GM23338 (cell line): ENCODE results near the gene CHCHD3. TPM values are rescaled to one million over a fixed set of nuclear protein-coding genes. Genes with fewer than 3 reads are reported as not detected.

Source experiments
- ATAC-seq: fragments of 200-7000 bp; cut with Tn5 transposase; 3 replicates; pipeline ENCODE4 v1.9.1; 2020
- DNase-seq: peaks from one replicate; pipeline ENCODE4 v3.0.0-alpha.2; 2015; ENCODE audit warnings: low spot score
- H2AFZ ChIP-seq: fragments of 200-600 bp; sonication (generic); 2 replicates; pipeline ENCODE4 v1.8.0; 2016; ENCODE audit warnings: antibody characterized with exemption, mild to moderate bottlenecking, moderate library complexity
- H3F3A ChIP-seq: fragments of 200-600 bp; sonication (generic); replicated peaks from 2 replicates; pipeline ENCODE4 v1.8.0; 2017; ENCODE audit warnings: antibody characterized with exemption, mixed run types, low read depth
- H3K27ac ChIP-seq: fragments of 200-600 bp; sonication (generic); 2 replicates; pipeline ENCODE4 v1.6.1; 2016; ENCODE audit warnings: low read depth
- H3K27me3 ChIP-seq: fragments of 200-600 bp; sonication (generic); 2 replicates; pipeline ENCODE4 v1.8.0; 2016; ENCODE audit warnings: mild to moderate bottlenecking, mixed run types, moderate library complexity; ENCODE audit not compliant: insufficient read depth
- H3K36me3 ChIP-seq: fragments of 200-600 bp; sonication (generic); 2 replicates; pipeline ENCODE4 v1.8.0; 2016; ENCODE audit warnings: mild to moderate bottlenecking; ENCODE audit not compliant: insufficient read depth
- H3K4me1 ChIP-seq: fragments of 200-600 bp; sonication (generic); 2 replicates; pipeline ENCODE4 v1.8.0; 2016; ENCODE audit warnings: mild to moderate bottlenecking, moderate library complexity; ENCODE audit not compliant: insufficient read depth
- H3K4me2 ChIP-seq: fragments of 200-600 bp; sonication (generic); 2 replicates; pipeline ENCODE4 v1.7.1; 2017; ENCODE audit warnings: mixed run types
- H3K4me3 ChIP-seq: fragments of 200-600 bp; sonication (generic); 2 replicates; pipeline ENCODE4 v1.6.1; 2016; ENCODE audit warnings: mixed run types
- H3K79me2 ChIP-seq: fragments of 200-600 bp; sonication (generic); replicated peaks from 2 replicates; pipeline ENCODE4 v1.8.0; 2017; ENCODE audit warnings: mild to moderate bottlenecking; ENCODE audit not compliant: insufficient read depth
- H3K9me2 ChIP-seq: fragments of 200-600 bp; sonication (generic); 2 replicates; pipeline ENCODE4 v1.8.0; 2017; ENCODE audit not compliant: insufficient read depth
- H4K20me1 ChIP-seq: fragments of 200-600 bp; sonication (generic); replicated peaks from 2 replicates; pipeline ENCODE4 v1.8.0; 2017; ENCODE audit warnings: mild to moderate bottlenecking; ENCODE audit not compliant: insufficient read depth
- H3K27ac Mint-ChIP-seq: 2 replicates; pipeline ENCODE4 v1.8.0; 2020; ENCODE audit warnings: inconsistent platforms, mild to moderate bottlenecking, moderate library complexity, mixed read lengths
- H3K27me3 Mint-ChIP-seq: 3 replicates; pipeline ENCODE4 v1.8.0; 2022; ENCODE audit warnings: low read depth, mild to moderate bottlenecking, moderate library complexity, mixed read lengths, inconsistent platforms; ENCODE audit not compliant: insufficient read depth, poor library complexity
- H3K36me3 Mint-ChIP-seq: 3 replicates; pipeline ENCODE4 v1.8.0; 2021; ENCODE audit warnings: low read depth, mild to moderate bottlenecking, inconsistent platforms, moderate library complexity, mixed read lengths
- H3K4me1 Mint-ChIP-seq: 3 replicates; pipeline ENCODE4 v1.8.0; 2020; ENCODE audit warnings: mild to moderate bottlenecking, inconsistent platforms, mixed read lengths
- H3K4me3 Mint-ChIP-seq: 3 replicates; pipeline ENCODE4 v1.8.0; 2021; ENCODE audit warnings: moderate library complexity, mild to moderate bottlenecking, inconsistent platforms, mixed read lengths
- H3K9me3 Mint-ChIP-seq: 3 replicates; pipeline ENCODE4 v1.8.0; 2020; ENCODE audit warnings: moderate library complexity, mild to moderate bottlenecking, inconsistent platforms, mixed read lengths
- CREB1 ChIP-seq: fragments of 250-450 bp; sonication (Bioruptor Pico); IDR thresholded peaks from 2 replicates; pipeline ENCODE4 v1.5.0; 2020; ENCODE audit warnings: low read depth, mild to moderate bottlenecking, moderate library complexity
- EZH2phosphoT487 ChIP-seq: fragments of 200-600 bp; sonication (generic); IDR thresholded peaks from one replicate; pipeline ENCODE4 v1.8.1; 2018; ENCODE audit warnings: antibody characterized with exemption; ENCODE audit not compliant: unreplicated experiment
- JUNB ChIP-seq: IDR thresholded peaks from one replicate; pipeline ENCODE4 v1.6.1; 2016; ENCODE audit warnings: antibody characterized with exemption; ENCODE audit not compliant: unreplicated experiment
- NANOG ChIP-seq: IDR thresholded peaks from 2 replicates; pipeline ENCODE4 v1.6.1; 2016; ENCODE audit warnings: antibody characterized with exemption, borderline replicate concordance
- POLR2AphosphoS5 ChIP-seq: IDR thresholded peaks from 2 replicates; pipeline ENCODE4 v1.6.1; 2016; ENCODE audit warnings: antibody characterized with exemption, low read depth
- STAT1 ChIP-seq: IDR thresholded peaks from one replicate; pipeline ENCODE4 v1.6.1; 2016; ENCODE audit warnings: antibody characterized with exemption; ENCODE audit not compliant: unreplicated experiment
- ZNF114 ChIP-seq: fragments of 250-450 bp; sonication (Bioruptor Pico); IDR thresholded peaks from 2 replicates; pipeline ENCODE4 v1.5.0; 2020; ENCODE audit warnings: mild to moderate bottlenecking, moderate library complexity
- ZNF331 ChIP-seq: fragments of 250-450 bp; sonication (Bioruptor Pico); IDR thresholded peaks from 2 replicates; pipeline ENCODE4 v1.5.0; 2020; ENCODE audit warnings: low read depth, mild to moderate bottlenecking, moderate library complexity
- polyA plus RNA-seq: library from polyadenylated mRNA; unstranded; fragments of >200 nt; fragmentation: Nextera tagmentation; extraction: Ambion mirVana; gene quantifications from 2 replicates; pipeline ENCODE4 v1.2.1, GENCODE V29; 2016
- total RNA-seq: library from RNA; depleted of rRNA; stranded (reverse); fragments of >200 nt; shearing (Covaris generic); gene quantifications from 2 replicates; pipeline ENCODE4 v1.2.3, GENCODE V29; 2014
- TF ChIP-seq, protein P1 (sequence below), 2 experiments: fragments of 200-600 bp in 1 of 2; sonication (generic) in 1 of 2; conservative IDR thresholded peaks; 2 replicates each; pipeline versions ENCODE4 v1.5.1 to v1.6.1; 2016 to 2017; ENCODE audit warnings: antibody characterized with exemption in 2 of 2, low read depth in 2 of 2, mild to moderate bottlenecking in 2 of 2, moderate library complexity in 1 of 2
- TF ChIP-seq, protein P2 (sequence below): IDR thresholded peaks from 2 replicates; pipeline ENCODE4 v1.6.1; 2016; ENCODE audit warnings: antibody characterized with exemption
- TF ChIP-seq, protein P3 (sequence below): IDR thresholded peaks from one replicate; pipeline ENCODE4 v1.6.1; 2018; ENCODE audit warnings: antibody characterized with exemption; ENCODE audit not compliant: unreplicated experiment
- TF ChIP-seq, protein P4 (sequence below): fragments of 250-450 bp; sonication (Bioruptor Pico); IDR thresholded peaks from 2 replicates; pipeline ENCODE4 v1.5.0; 2020; ENCODE audit warnings: mild to moderate bottlenecking, moderate library complexity

CHCHD3 gene
- total and polyA plus RNA-seq, 2 experiments from 2014 or later = 107 to 131 TPM

DNA sequence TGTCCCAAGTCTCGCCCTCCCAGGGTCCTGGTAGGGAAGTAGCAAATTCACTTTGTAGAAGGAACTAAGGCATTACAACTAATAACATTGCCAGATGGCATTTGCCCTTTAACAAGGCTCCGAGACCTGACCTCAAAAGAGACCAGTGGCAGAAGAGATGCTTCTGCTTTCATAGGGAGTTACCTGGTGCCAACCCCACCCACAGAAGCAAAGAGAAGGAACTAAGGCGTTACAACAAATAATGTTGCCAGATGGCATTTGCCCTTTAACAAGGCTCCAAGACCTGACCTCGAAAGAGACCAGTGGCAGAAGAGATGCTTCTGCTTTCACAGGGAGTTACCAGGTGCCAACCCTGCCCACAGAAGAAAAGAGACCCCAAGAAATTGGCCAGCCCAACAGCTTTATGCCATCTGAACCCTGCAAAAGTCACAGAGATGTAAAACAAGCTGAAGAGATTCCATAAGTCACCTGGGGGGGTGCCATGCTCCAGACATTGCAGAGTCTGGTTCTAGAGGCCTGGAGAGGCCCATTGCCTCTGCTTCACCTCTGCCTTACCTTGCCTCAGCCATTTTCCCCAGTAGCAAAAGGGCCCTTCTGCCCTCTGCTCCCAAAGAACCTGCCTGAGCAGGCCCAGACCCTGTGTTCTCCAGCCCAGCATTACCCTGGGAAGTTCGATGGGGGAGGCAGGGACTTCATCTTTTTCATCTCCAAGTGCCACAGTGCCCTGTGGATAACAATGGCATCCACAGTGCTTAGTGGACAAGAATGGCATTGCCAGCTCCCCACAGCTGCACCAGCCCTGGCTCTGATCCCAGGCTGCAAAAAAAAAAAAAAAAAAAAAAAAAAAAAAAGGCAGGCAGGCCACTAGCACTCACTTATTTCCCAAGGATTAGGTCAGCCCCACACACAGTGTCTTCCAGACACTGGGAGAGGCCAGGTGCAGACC lies 326.1 kb downstream of the CHCHD3 start:
- peaks cover 4% of the 10 kb centered on the region; the same call in 1 of the 3 replicates for H3K36me3 Mint-ChIP-seq
- no peaks in the 10 kb centered on the region for H3K27me3 ChIP-seq
- no peak overlapping the region for H3K4me3 Mint-ChIP-seq
- peaks cover 16% of the 10 kb centered on the region; the same call in 2 of the 3 replicates for H3K4me1 Mint-ChIP-seq
- TF ChIP-seq STAT1 (no peak), ZNF331 (CRISPR knock-in tag) (no peak), ZNF114 (CRISPR knock-in tag) (no peak), POLR2AphosphoS5 (no peak), CREB1 (no peak), NANOG (no peak), JUNB (no peak), EZH2phosphoT487 (no peak)
- TF ChIP-seq, protein P1, sequence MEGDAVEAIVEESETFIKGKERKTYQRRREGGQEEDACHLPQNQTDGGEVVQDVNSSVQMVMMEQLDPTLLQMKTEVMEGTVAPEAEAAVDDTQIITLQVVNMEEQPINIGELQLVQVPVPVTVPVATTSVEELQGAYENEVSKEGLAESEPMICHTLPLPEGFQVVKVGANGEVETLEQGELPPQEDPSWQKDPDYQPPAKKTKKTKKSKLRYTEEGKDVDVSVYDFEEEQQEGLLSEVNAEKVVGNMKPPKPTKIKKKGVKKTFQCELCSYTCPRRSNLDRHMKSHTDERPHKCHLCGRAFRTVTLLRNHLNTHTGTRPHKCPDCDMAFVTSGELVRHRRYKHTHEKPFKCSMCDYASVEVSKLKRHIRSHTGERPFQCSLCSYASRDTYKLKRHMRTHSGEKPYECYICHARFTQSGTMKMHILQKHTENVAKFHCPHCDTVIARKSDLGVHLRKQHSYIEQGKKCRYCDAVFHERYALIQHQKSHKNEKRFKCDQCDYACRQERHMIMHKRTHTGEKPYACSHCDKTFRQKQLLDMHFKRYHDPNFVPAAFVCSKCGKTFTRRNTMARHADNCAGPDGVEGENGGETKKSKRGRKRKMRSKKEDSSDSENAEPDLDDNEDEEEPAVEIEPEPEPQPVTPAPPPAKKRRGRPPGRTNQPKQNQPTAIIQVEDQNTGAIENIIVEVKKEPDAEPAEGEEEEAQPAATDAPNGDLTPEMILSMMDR (conservative IDR thresholded peaks at IDR 0.05; ENCODE audit: low read depth in 2 of 2) = no peak
- TF ChIP-seq, protein P2, sequence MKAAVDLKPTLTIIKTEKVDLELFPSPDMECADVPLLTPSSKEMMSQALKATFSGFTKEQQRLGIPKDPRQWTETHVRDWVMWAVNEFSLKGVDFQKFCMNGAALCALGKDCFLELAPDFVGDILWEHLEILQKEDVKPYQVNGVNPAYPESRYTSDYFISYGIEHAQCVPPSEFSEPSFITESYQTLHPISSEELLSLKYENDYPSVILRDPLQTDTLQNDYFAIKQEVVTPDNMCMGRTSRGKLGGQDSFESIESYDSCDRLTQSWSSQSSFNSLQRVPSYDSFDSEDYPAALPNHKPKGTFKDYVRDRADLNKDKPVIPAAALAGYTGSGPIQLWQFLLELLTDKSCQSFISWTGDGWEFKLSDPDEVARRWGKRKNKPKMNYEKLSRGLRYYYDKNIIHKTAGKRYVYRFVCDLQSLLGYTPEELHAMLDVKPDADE = no peak
- TF ChIP-seq, protein P3, sequence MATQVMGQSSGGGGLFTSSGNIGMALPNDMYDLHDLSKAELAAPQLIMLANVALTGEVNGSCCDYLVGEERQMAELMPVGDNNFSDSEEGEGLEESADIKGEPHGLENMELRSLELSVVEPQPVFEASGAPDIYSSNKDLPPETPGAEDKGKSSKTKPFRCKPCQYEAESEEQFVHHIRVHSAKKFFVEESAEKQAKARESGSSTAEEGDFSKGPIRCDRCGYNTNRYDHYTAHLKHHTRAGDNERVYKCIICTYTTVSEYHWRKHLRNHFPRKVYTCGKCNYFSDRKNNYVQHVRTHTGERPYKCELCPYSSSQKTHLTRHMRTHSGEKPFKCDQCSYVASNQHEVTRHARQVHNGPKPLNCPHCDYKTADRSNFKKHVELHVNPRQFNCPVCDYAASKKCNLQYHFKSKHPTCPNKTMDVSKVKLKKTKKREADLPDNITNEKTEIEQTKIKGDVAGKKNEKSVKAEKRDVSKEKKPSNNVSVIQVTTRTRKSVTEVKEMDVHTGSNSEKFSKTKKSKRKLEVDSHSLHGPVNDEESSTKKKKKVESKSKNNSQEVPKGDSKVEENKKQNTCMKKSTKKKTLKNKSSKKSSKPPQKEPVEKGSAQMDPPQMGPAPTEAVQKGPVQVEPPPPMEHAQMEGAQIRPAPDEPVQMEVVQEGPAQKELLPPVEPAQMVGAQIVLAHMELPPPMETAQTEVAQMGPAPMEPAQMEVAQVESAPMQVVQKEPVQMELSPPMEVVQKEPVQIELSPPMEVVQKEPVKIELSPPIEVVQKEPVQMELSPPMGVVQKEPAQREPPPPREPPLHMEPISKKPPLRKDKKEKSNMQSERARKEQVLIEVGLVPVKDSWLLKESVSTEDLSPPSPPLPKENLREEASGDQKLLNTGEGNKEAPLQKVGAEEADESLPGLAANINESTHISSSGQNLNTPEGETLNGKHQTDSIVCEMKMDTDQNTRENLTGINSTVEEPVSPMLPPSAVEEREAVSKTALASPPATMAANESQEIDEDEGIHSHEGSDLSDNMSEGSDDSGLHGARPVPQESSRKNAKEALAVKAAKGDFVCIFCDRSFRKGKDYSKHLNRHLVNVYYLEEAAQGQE = no peak
- TF ChIP-seq, protein P4, sequence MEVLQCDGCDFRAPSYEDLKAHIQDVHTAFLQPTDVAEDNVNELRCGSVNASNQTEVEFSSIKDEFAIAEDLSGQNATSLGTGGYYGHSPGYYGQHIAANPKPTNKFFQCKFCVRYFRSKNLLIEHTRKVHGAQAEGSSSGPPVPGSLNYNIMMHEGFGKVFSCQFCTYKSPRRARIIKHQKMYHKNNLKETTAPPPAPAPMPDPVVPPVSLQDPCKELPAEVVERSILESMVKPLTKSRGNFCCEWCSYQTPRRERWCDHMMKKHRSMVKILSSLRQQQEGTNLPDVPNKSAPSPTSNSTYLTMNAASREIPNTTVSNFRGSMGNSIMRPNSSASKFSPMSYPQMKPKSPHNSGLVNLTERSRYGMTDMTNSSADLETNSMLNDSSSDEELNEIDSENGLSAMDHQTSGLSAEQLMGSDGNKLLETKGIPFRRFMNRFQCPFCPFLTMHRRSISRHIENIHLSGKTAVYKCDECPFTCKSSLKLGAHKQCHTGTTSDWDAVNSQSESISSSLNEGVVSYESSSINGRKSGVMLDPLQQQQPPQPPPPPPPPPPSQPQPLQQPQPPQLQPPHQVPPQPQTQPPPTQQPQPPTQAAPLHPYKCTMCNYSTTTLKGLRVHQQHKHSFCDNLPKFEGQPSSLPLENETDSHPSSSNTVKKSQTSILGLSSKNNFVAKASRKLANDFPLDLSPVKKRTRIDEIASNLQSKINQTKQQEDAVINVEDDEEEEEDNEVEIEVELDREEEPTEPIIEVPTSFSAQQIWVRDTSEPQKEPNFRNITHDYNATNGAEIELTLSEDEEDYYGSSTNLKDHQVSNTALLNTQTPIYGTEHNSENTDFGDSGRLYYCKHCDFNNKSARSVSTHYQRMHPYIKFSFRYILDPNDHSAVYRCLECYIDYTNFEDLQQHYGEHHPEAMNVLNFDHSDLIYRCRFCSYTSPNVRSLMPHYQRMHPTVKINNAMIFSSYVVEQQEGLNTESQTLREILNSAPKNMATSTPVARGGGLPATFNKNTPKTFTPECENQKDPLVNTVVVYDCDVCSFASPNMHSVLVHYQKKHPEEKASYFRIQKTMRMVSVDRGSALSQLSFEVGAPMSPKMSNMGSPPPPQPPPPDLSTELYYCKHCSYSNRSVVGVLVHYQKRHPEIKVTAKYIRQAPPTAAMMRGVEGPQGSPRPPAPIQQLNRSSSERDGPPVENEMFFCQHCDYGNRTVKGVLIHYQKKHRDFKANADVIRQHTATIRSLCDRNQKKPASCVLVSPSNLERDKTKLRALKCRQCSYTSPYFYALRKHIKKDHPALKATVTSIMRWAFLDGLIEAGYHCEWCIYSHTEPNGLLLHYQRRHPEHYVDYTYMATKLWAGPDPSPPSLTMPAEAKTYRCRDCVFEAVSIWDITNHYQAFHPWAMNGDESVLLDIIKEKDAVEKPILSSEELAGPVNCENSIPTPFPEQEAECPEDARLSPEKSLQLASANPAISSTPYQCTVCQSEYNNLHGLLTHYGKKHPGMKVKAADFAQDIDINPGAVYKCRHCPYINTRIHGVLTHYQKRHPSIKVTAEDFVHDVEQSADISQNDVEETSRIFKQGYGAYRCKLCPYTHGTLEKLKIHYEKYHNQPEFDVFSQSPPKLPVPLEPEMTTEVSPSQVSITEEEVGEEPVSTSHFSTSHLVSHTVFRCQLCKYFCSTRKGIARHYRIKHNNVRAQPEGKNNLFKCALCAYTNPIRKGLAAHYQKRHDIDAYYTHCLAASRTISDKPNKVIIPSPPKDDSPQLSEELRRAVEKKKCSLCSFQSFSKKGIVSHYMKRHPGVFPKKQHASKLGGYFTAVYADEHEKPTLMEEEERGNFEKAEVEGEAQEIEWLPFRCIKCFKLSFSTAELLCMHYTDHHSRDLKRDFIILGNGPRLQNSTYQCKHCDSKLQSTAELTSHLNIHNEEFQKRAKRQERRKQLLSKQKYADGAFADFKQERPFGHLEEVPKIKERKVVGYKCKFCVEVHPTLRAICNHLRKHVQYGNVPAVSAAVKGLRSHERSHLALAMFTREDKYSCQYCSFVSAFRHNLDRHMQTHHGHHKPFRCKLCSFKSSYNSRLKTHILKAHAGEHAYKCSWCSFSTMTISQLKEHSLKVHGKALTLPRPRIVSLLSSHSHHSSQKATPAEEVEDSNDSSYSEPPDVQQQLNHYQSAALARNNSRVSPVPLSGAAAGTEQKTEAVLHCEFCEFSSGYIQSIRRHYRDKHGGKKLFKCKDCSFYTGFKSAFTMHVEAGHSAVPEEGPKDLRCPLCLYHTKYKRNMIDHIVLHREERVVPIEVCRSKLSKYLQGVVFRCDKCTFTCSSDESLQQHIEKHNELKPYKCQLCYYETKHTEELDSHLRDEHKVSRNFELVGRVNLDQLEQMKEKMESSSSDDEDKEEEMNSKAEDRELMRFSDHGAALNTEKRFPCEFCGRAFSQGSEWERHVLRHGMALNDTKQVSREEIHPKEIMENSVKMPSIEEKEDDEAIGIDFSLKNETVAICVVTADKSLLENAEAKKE (CRISPR knock-in tag) = no peak
- H3K27me3 Mint-ChIP-seq = peaks cover 8% of the 10 kb centered on the region
- no peak overlapping the region for H3K27ac ChIP-seq
- ATAC-seq (no peak), DNase-seq (no peak)
- H3K4me2 ChIP-seq = no peak overlapping the region
- H3F3A ChIP-seq = no peaks in the 10 kb centered on the region
- no peaks in the 10 kb centered on the region for H3K36me3 ChIP-seq
- no peak overlapping the region for H3K4me3 ChIP-seq
- H3K9me2 ChIP-seq = peaks cover 9% of the 10 kb centered on the region
- H3K4me1 ChIP-seq = peaks cover 18% of the 10 kb centered on the region
- no peaks in the 10 kb centered on the region for H3K79me2 ChIP-seq
- no peaks in the 10 kb centered on the region for H4K20me1 ChIP-seq
- H3K27ac Mint-ChIP-seq = no peak overlapping the region
- peaks cover 10% of the 10 kb centered on the region for H3K9me3 Mint-ChIP-seq
- H2AFZ ChIP-seq = no peak overlapping the region
